ENCODE data around the gene SLC38A10. TPM values are rescaled to one million over a fixed set of nuclear protein-coding genes. Genes with fewer than 3 reads are reported as not detected.

SLC38A10 gene
- total RNA-seq, 4 donors from 2014 or later, result 37.8 to 49.8 (median 45.3) TPM

DNA sequence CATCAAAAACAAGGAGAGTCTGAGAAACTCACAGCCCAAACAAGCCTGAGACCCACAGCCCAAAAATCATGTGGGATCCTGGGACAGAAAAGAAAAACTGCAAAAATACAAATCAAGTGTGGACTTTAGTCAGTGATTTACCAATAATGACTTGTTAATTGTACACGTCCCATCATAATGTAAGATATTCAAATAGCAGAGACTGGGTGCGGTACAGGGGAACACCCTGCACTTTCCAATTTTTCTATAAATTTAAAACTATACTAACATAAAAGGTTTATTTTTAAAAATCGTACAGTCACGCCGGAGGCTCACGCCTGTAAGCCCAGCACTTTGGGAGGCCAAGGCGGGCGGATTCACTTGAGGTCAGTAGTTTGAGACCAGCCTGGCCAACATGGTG is 81.1 kb downstream of the SLC38A10 start:
- H3K36me3 ChIP-seq, result peaks cover 0 to 6% (median 0%) of the 10 kb centered on the region in 3 donors
- TF ChIP-seq POLR2A (IDR thresholded peaks at IDR 0.05) (no peak), CTCF (IDR thresholded peaks at IDR 0.05) (no peak)
- DNase-seq, result no peak
- H3K9me3 ChIP-seq, result no peaks in the 10 kb centered on the region
- no peak overlapping the region for H3K27ac ChIP-seq
- 94% methylated on average over 8 of the region's 8 CpGs for WGBS, 2 donors
- intact Hi-C loops (cut with DNase I), result no loop called here
- no peak overlapping the region for H3K4me3 ChIP-seq
- no peaks in the 10 kb centered on the region for H3K4me1 ChIP-seq
- no peaks in the 10 kb centered on the region for H3K27me3 ChIP-seq

- TF ChIP-seq POLR2A (IDR thresholded peaks at IDR 0.05) (no peak), CTCF (IDR thresholded peaks at IDR 0.05) (no peak)
- Histone ChIP-seq H3K4me1 (no peaks in the 10 kb centered on the region), H3K4me3 (no peak overlapping the region), H3K27ac (no peak overlapping the region), H3K9me3 (no peaks in the 10 kb centered on the region), H3K27me3 (no peaks in the 10 kb centered on the region), H3K36me3 (peaks cover 0 to 10% (median 0%) of the 10 kb centered on the region in 3 donors)
- 91 to 97% methylated on average over 4 to 7 of the region's 9 CpGs for WGBS, 2 donors
- no peak for DNase-seq
- intact Hi-C loops (cut with DNase I), result no loop called here
Measured at GRCh38 chr17:81212365-81212764, 82.7 kb downstream of the SLC38A10 start.

DNA sequence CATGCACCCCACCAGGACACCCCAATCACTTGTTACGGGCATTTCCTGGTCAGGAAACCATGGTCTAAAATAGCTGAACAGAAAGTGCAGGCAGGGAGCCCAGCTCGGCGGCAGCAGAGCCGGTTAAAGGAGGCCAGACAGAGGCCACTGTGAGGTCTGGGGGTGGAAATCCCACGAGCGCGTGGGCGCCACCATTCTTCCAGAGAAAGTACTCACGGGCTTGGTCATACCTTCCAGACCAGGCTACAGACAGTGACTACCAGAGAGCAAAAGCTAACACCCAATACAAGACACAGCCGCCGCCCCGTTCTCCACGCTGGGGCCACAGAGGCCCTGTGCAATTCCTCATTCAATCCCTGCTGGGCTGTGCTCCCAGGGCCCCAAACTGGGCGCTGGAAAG is 84.2 kb downstream of the SLC38A10 start:
- intact Hi-C loops (cut with DNase I), result no loop called here
- H3K4me1 ChIP-seq, result no peaks in the 10 kb centered on the region
- DNase-seq, result no peak
- no peaks in the 10 kb centered on the region for H3K9me3 ChIP-seq
- no peak for TF ChIP-seq POLR2A (IDR thresholded peaks at IDR 0.05)
- TF ChIP-seq CTCF (IDR thresholded peaks at IDR 0.05), result no peak
- H3K27ac ChIP-seq, result no peak overlapping the region
- H3K27me3 ChIP-seq, result no peaks in the 10 kb centered on the region
- 41 to 62% methylated on average over 6 to 9 of the region's 14 CpGs for WGBS, 2 donors
- H3K36me3 ChIP-seq, result peaks cover 0 to 21% (median 0%) of the 10 kb centered on the region in 3 donors
- H3K4me3 ChIP-seq, result no peak overlapping the region

DNA sequence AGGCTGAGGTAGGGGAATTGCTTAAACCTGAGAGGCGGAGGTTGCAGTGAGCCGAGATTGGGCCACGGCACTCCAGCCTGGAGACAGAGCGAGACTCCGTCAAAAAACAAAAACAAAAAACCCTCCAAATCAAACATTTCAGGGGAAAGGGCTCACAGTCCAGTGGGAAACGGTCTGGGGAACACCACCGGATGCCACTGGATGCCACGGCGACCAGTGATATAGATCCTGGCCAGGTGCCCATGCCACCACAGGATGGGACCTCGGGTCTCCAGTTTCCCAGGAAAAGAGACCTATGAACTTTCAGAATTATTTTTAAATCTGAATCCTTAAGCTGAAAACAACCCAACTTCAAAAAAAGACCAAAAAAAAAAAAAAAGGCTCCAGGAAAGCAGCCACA is 84.6 kb downstream of the SLC38A10 start:
- no peak for DNase-seq
- TF ChIP-seq CTCF (IDR thresholded peaks at IDR 0.05) (no peak), POLR2A (IDR thresholded peaks at IDR 0.05) (no peak)
- H3K27me3 ChIP-seq, result no peaks in the 10 kb centered on the region
- no peak overlapping the region for H3K4me3 ChIP-seq
- peaks cover 0 to 21% (median 0%) of the 10 kb centered on the region in 3 donors for H3K36me3 ChIP-seq
- no peaks in the 10 kb centered on the region for H3K9me3 ChIP-seq
- WGBS, 2 donors, result 65 to 76% methylated on average over 6 to 10 of the region's 10 CpGs
- H3K27ac ChIP-seq, result no peak overlapping the region
- intact Hi-C loops (cut with DNase I), result no loop called here
- H3K4me1 ChIP-seq, result no peaks in the 10 kb centered on the region

DNA sequence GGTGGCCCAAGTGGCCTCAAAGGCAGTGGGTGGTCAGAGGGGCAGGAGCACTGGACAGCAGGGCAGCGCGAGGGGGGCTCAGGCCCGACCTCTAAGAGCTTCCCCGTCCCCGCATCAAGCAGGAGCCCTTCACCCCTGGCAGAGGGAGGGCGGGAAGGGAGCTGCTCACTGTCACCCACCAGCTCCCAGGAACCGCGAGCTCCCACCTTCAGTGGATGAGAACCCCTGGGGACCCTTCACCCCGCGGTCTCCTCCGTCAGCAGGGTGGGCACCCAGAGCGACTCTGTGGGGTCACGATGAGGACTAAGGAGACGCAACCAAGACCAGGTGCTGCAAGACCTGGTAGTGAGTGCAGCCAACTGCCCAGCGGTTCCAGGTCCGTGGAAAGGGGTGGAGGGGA is 86.0 kb downstream of the SLC38A10 start:
- no peak for DNase-seq
- TF ChIP-seq CTCF (IDR thresholded peaks at IDR 0.05) (no peak), POLR2A (IDR thresholded peaks at IDR 0.05) (no peak)
- H3K27me3 ChIP-seq, result no peaks in the 10 kb centered on the region
- WGBS, 2 donors, result 94 to 98% methylated on average over 8 to 9 of the region's 16 CpGs
- no peak overlapping the region for H3K27ac ChIP-seq
- H3K4me3 ChIP-seq, result no peak overlapping the region
- H3K4me1 ChIP-seq, result no peaks in the 10 kb centered on the region
- H3K36me3 ChIP-seq, result peaks cover 0 to 22% (median 0%) of the 10 kb centered on the region in 3 donors
- no peaks in the 10 kb centered on the region for H3K9me3 ChIP-seq
- intact Hi-C loops (cut with DNase I), result no loop called here
